Testis (tissue), 2 donors: ENCODE measurements around the gene FBXO44.

ENCODE experiments used
- CTCF ChIP-seq, 3 experiments: fragments of 450-650 bp in 2 of 3; fragments of 200-600 bp in 1 of 3; sonication (generic) in 1 of 3; IDR thresholded peaks; one replicate each; pipeline ENCODE4 v1.5.1; 2016 to 2019; ENCODE audit warnings: antibody characterized with exemption in 3 of 3, mild to moderate bottlenecking in 2 of 3, moderate library complexity in 1 of 3
- POLR2A ChIP-seq: fragments of 450-650 bp; IDR thresholded peaks from one replicate; pipeline ENCODE4 v1.6.1; 2017; ENCODE audit warnings: antibody characterized with exemption, mild to moderate bottlenecking, moderate library complexity

GRCh38 chr1:11611638-11612327 lies 42.9 kb upstream of the FBXO44 start:
- no peak for TF ChIP-seq CTCF (IDR thresholded peaks at IDR 0.05)
- TF ChIP-seq POLR2A, result no peak
